Epidermal melanocyte (primary cell): ENCODE data around the gene FUOM.
"Not testable (repeated sequence)": the region's sequence is repeated elsewhere in the genome, so short reads cannot be mapped to it uniquely, and the experiment has no call there.

Experiments used
- DNase-seq: peaks from one replicate; pipeline ENCODE4 v3.0.0; 2011; ENCODE audit warnings: low spot score; ENCODE audit not compliant: insufficient read length

FUOM gene

DNA sequence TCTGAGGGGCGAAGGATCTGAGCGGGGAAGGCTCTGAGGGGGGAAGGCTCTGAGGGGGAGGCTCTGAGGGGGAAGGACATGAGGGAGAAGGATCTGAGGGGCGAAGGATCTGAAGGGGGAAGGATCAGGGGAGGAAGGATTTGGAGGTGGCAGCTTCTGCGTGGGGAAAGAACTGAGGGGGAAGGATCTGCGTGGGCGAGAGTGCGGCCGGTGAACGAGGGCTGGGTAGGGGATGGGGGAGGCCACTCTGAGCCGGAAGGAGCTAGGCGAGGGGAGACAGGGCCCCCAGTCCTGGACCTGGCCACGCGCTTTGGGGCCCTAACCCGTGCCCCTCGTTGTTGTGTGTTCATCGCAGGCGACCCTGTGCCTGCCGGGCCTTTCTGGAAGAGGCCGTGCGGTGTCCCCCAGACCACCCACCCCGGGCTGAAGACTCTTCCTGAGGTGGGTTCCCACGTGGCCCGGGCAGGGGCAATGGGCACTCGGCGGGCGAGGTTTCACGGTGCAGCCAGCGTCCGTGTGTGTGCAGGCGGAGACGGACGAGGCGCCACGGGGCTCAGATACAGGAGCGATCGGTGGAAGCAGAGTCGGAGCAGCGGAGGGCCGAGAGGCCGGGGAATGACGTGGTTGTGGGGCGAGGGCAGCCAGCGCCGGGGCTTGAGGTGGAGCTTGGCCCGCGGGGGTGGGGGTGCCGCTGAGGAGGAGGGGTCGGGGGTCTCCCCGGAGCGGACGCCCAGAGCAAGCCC, 23.1 kb downstream of the FUOM start:
- no peak for DNase-seq

DNA sequence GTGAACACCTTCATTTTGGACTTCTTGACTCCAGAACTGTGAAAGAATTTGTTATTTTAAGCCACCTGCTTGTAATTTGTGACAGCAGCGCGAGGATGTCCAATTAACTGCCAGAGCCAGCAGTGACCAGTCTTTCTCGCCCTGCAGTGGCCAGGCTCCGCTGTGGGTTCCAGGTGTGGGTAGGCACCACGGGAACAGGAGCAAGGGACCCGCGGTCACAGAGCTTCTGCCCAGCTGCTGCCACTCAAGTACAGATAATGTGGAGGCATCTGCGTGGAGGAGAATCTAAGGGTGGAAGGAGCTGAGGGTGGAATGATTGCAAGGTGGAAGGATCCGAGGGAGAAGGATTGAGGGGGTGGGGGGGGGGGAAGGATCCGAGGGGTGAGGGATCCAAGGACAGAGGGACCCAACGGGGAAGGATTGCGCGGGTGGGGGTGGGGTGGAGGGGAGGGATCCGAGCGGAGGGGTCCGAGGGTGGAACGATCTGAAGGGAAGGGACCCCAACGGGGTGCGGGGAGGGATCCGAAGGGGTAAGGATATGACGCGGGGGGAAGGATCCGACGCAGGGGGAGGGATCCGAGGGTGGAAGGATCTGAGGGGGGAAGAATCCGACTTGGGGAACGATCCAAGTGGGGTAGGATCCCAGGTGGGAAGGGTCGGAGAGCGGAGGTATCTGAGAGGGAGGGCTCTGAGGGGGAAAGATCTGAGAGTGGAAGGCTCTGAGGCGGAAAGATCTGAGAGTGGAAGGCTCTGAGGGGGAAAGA, 24.7 kb downstream of the FUOM start:
- no peak for DNase-seq

DNA sequence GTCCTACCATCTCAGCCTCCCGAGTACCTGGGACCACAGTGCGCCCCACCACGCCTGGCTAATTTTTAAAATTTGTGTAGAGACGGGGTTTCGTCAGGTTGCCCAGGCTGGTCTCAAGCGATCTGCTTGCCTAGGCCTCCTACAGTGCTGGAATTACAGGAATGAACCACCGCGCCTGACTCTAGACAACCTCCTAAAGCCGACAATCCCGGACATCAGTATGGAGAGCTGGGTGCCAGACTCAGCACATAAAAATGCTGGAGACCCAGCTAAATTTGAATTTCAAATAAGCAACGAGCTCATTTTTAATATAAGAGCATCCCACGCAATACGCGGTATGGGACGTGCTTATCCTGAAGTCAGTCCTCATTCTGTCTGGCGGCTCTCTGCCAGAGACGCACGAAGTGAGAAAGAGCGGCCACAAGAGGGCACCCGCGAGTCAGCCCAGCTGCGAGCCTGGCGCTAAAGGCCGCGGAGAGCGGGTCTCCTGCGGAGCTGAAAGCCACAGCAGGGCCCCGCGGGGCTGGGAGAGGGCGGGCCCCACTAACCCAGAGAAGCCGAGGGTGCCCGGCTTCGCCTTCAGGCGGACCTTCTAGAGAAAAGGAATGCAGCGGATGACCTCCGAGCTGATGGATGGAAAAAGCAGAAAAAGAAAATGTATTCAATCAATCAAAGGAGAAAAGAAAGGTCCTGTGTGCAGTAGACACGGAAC, 28.2 kb downstream of the FUOM start:
- peak; percentile 99 for DNase-seq

DNA sequence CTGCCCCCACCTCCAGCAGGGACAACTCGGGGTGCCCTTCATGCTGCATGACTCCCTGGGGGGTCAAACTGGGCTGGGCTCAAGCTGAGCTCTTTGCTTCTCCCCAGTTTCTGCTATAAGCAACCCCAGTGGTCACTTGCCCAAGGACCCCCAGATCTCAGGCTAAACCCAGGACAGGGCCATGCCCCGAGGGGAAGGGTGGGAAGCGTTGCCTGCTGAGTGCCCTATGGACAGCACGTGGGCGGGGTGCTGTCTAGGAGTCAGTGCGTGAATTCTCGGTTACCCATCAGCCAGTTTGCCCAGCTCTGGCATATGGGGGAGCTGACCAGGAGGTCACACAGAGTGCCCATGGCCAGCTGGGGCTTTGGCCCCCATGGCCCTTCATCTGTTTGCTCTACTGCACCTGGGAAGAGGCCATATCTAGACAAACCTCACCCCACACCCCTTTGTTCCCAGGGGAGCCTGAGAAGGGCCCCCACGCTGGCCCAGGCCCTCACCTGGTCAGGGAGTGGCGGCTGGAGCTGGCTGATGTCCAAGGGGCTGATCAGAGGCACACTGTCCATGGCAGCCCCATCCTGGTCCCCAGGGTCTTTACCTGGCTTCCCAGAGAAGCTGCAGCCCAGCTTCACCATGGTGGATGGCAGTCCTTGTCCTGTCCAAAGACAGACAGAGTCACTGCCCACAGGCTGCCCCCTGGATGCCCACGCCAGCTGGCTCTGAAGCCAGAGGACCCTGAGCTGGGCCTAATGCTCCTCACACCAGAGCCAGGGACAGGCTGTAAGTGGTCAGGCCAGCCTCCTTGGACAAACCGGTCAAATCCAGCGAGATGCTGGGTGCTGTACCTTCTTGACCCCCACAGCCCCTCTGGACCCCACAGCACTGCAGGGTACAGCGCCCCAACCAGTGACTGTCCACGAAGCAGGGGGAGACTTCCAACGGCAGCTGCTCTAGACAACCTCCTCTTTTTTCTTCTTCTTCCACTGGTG, 29.2 kb downstream of the FUOM start:
- DNase-seq = no peak

DNA sequence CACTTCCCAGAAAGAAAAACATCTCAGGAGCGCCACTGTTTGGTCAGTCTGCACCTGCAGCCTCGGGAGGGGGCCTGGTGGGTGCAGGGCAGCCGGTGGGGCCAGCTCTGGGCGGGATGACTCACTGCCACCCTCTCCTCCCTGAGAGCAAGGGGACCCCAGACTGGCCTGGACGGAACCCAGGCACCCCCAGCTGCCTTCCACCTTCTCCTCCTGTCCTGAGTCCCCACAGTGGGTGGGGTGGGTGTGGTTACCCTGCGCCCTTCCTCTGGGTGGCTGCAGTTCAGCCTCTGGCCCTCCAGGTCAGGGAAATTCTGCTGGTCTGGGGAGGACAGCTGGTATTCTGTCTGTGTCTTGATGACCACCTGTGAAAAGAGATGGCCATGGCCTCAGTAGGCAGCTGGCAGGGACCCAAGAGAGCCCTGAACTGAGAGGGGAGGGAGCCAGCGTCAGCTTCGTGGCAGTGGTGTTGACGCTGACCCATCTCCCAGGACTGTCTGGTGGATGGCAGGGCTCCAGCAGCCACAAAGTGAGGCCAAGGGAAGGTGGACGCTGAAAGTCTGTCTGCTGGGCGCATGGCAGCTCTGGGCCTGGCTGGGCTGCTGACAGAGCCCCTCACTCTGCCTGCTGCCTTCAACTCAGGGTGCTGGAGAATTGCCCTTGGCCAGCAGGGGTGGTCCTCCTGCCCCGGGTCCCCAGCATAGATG, 30.0 kb downstream of the FUOM start:
- DNase-seq = no peak

DNA sequence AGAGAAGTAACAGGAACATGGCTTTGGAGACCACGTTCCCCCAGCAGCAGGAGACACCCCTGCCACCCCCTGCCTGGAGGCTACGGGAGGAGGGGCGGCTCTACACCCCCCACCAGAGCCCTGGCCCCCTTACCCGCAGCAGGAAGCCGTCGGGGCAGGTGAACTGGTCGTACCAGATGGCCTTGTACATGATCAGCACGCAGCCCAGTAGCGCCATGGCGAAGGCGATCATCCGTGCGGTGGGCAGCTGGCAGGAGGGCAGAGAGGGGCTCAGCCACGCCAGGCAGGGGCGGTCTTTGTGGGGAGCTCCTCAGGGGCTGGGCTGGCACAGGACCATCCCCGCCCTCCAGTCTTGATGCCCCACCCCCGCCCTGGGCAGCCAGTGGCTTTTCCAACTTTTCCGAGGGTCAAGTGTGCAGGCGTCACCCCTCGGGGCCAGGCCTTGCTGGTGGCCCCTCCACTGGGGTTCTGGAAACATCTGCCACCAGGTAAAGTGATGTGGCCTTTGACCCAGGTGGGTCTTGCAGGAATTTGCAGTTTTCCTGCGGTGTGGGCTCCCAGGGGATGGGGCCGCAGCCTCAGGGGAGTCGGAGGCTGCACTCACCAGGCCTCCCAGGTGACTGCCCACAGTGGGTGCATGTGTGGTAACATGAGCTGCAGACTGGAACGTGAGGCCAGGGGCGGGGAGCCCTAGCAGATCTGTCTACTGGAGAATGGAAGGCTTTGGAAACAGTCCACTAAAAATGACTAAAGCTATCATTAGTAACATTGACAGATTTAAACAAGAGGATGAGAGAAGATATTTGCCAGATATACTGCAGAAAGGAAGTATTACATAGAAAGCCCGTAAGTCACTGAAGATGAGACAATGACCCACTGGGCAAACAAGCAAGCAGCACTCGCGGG, 30.8 kb downstream of the FUOM start:
- peak; percentile 11 for DNase-seq

DNA sequence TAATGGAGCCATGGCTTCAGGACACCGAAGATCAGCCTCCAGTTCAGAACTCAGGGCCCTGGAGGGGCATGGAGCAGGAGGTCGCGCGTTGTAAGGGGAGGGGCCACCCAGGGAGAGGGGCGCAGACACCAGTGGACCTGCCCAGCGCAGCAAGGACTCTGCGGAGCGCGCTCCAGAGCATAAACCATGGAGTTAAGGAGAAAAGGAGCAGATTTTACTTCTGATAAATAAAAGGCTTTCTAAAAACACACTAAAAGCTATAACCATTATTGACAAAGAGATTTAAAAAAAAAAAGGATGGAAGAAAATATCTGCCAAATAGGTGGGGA, 31.6 kb downstream of the FUOM start:
- no peak for DNase-seq

DNA sequence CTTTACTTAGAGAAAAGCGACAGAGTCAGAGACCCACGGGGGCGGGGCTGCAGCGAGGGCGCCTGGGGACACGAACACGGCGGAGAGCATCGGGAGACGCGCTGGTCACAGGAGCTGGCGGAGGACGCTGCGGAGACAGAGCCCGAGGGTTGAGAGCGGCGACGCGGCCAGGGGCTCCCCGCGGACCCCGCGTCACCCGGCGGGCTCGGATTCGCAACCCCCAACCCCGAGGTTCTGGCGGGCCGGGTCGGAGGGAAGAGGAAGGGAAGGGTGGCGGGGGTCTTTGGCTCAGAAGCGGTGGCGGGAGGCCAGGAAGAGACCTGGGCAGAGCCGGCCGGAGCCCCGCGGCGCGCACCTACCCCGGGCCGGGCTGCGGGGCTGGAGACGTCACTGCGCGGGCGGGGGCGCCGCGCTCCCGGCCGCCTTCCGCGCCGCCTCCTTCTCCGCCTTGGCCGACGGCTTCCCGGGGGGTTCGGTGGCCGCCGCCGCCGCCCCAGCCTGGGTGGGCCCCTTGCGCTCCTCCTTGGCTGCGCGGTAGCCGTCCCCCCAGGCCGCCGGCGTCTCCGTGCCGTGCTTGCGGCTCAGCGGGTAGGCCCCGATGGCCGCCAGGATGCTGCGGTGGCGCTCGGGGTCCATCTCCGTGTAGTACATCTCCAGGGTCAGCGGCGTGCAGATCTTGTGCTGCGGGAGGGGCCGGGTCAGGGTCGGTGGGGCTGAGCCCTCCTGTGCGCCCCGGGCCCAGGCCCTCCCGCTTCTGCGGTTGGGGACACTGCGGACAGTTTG, 32.2 kb downstream of the FUOM start:
- peak; percentile 16 for DNase-seq

DNA sequence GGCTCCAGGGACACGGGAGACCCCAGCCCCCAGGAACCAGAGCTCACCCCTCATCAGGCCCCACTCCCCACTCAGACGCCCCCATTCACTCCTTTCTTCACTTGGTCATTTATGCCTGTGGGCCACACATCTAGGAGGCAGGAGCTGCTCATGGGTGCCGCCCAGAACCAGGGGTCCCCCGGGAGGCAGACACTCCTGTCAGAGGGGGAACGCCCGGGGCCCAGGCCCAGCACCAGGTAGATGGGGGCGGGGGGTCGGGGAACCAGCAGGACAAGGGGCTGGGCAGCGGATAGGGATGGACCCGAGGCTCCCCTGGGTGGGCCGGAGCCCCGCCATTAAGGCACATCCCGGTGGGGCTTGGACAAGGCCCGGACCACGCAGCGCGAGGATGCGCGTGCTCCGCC, 33.0 kb downstream of the FUOM start:
- DNase-seq = no peak

DNA sequence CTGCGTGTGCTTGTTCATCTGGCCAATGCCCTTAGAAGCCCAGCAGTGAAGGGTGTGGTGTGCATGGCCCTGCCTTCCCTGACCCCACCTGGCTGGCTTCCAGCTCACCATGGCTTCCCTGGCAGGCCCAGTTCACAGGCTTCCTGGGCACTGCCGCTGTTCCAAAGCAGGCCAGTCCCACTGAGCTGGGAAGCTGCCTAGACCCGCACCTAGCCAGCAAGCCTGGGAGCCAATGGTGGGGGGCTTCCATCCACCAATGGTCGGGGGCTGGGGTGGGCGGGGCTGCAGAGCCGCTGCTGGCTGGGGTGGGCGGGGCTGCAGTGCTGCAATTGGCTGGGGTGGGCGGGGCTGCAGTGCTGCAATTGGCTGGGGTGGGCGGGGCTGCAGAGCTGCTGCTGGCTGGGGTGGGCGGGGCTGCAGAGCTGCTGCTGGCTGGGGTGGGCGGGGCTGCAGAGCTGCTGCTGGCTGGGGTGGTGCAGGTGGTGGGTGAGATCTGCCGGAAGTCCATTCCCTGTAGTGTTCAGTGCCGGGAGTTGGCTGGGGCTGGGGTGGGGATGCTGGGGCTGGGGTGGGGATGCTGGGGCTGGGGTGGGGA, 33.5 kb downstream of the FUOM start:
- no peak for DNase-seq

DNA sequence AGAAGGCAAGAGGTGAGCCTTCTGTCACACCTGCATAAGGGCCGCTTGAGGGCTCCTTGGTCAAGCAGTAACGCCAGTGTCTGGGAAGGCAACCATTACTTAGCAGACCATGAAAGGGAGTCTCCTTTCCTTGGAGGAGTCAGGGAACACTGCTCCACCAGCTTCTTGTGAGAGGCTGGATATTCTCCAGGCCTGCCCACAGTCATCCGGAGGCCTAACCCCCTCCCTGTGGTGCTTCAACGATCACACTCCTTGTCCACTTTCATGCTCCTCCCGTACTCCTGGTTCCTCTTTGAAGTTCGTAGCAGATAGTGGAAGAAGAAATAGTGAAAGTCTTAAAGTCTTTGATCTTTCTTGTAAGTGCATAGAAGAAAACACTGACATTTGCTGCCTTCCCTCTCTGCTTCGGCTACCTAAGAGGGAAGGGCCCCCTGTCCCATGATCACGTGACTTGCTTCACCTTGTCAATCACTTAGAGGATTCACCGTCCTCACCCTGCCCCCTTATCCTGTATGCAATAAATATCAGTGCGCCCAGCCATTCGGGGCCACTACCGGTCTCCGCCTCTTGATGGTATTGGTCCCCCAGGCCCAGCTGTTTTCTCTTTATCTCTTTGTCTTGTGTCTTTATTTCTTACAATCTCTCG, 35.6 kb downstream of the FUOM start:
- not testable (repeated sequence) for DNase-seq

DNA sequence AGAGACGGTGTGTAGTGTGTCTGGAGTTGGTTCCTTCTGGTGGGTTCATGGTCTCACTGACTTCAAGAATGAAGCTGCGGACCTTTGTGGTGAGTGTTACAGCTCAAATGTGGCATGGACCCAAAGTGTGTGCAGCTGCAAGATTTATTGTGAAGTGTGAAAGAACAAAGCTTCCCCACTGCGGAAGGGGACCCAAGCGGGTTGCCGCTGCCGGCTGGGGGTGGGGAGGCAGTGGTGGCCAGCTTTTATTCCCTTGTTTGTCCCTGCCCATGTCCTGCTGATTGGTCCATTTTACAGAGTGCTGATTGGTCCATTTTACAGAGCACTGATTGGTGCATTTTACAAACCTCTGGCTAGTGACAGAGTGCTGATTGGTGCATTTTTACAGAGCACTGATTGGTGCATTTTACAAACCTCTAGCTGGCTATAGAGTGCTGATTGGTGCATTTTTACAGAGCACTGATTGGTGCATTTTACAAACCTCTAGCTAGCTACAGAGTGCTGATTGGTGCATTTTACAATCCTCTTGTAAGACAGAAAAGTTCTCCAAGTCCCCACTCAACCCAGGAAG, 36.9 kb downstream of the FUOM start:
- DNase-seq = not testable (repeated sequence)

DNA sequence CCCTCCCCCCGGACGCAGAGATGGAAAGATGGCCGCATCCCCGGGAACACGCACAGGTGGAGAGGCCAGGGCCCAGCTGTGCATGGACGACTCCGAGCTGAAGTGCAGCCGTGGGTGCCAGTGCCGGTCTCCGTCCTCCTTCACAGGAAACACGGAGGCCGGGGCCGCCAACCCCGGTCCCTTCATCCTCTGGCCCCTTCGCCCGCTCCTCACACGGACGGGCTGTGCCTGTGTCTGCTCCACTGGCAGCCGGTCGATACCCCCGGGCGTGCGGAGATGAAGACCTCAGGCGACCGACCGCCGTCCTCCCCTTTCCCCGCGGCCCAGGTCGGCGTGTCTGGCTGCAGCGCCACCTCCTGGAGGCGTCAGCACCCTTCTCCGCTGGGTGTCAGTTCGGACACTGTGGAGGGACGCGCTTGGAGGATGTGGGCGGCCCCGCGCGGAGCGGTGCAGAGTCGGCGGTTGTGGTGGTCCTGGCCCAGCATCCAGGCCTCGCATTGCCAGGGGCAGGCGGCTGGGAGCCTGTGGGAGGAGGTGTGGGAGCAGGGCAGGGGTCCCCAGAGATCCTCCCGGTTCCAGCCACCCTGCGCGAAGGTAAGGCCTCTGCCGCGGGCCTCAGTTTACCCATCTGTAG, 39.2 kb downstream of the FUOM start:
- DNase-seq = peak; percentile 57

DNA sequence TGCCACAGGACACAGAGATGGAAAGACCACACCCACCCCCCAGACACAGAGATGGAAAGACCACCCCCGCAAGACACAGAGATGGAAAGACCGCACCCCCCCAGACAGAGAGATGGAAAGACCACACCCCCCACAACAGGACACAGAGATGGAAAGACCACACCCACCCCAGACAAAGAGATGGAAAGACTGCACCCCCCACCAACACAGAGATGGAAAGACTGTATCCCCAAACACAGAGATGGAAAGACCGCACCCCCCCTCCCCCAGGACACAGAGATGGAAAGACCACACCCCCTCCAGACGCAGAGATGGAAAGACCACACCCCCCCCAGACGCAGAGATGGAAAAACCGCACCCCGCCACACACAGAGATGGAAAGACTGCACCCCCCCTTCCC, 41.1 kb downstream of the FUOM start:
- no peak for DNase-seq

DNA sequence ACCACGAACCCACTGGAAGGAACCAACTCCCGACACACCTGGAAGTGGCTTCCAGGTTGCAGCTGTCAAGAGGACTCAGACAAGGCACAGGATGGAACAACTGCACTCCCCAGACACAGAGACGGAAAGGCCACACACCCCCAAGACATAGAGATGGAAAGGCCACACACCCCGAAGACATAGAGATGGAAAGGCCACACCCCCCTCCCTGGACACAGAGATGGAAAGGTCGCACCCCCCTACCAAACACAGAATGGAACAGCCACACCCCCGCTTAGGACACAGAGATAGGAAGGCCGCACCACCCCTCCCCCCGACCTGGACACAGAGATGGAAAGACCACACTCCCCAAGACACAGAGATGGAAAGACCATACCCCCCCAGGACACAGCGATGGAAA, 41.6 kb downstream of the FUOM start:
- DNase-seq = no peak

DNA sequence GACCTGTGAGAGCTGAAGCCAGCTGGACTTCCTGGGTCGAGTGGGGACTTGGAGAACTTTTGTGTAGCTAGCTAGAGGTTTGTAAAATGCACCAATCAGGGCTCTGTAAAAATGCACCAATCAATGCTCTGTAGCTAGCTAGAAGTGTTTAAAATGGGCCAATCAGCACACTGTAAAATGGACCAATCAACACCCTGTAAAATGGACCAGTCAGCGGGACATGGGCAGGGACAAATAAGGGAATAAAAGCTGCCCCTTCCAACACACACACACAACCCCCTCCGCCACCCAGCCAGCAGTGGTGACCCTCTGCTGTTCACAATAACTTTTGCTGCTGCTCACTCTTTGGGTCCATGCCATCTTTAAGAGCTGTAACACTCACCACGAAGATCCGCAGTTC, 42.0 kb downstream of the FUOM start:
- DNase-seq = no peak

DNA sequence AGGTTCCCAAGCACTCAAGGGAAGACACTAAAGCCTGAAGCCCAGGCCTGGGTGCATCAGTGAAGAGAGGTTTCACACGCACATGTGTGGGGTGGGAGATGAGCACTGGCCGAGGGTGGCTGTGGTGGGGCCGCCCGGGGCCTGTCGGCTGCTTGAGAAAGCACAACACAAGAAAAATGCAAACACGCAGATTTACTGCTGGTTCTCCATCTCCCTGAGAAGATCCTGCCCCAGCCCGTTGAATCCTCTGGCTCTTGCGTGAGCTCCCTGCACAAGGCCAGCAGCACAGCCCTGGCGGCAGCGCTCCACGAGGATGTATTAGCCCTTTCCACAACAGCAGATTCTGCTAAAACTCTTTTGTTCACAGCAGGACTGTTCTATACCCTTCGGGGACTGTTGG, 42.9 kb downstream of the FUOM start:
- DNase-seq = no peak
